HEK293 (cell line): ENCODE data around the gene MAPK8IP3.

Experiments used
- CTCF ChIA-PET: fragments of 350-600 bp; formaldehyde crosslinking; extraction: SDS; loops from one replicate; lab custom pipeline; 2021; ENCODE audit warnings: antibody characterized with exemption; lab: Yijun Ruan, JAX
- POLR2A ChIA-PET: fragments of 300-600 bp; formaldehyde crosslinking; extraction: SDS; loops from one replicate; lab custom pipeline; 2020; ENCODE audit warnings: antibody characterized with exemption, inconsistent platforms; lab: Yijun Ruan, JAX
- H3K27ac ChIP-seq: fragments of 200-500 bp; sonication (Bioruptor generic); 2 replicates; pipeline ENCODE4 v1.5.1; 2014; ENCODE audit warnings: low read depth, low read length, control low read depth, inconsistent platforms; ENCODE audit errors: extremely low read depth
- H3K36me3 ChIP-seq, 2 experiments: fragments of 200-500 bp in 1 of 2; sonication (Bioruptor generic) in 1 of 2; 1 replicate in 1 of 2; 2 replicates in 1 of 2; pipeline ENCODE4 v1.5.1; 2014 to 2017; ENCODE audit warnings: inconsistent platforms in 2 of 2, low read length in 2 of 2; ENCODE audit not compliant: control insufficient read depth in 2 of 2, insufficient read depth in 1 of 2
- H3K4me1 ChIP-seq: fragments of 200-500 bp; sonication (Bioruptor generic); 2 replicates; pipeline ENCODE4 v1.5.1; 2014; ENCODE audit warnings: mild to moderate bottlenecking, low read length, inconsistent platforms; ENCODE audit not compliant: control insufficient read depth, insufficient read depth
- H3K4me3 ChIP-seq: 2 replicates; pipeline ENCODE4 v1.5.1; 2011; ENCODE audit warnings: low read depth, mild to moderate bottlenecking, control low read depth, low read length, moderate library complexity
- H3K9me3 ChIP-seq: fragments of 200-500 bp; sonication (Bioruptor generic); 2 replicates; pipeline ENCODE4 v1.5.1; 2014; ENCODE audit warnings: low read depth, low read length, inconsistent platforms; ENCODE audit not compliant: control insufficient read depth, insufficient read depth
- INSM2 ChIP-seq: fragments of 450-650 bp; formaldehyde crosslinking; IDR thresholded peaks from 2 replicates; pipeline ENCODE4 v1.5.1; 2016; ENCODE audit warnings: missing biosample characterization, missing genetic modification characterization
- KLF16 ChIP-seq: fragments of 450-650 bp; formaldehyde crosslinking; IDR thresholded peaks from 2 replicates; pipeline ENCODE4 v1.5.1; 2017; ENCODE audit warnings: missing biosample characterization, missing genetic modification characterization
- KLF9 ChIP-seq: fragments of 450-650 bp; formaldehyde crosslinking; IDR thresholded peaks from 2 replicates; pipeline ENCODE4 v1.5.1; 2016; ENCODE audit warnings: missing biosample characterization, missing genetic modification characterization, low read depth
- PATZ1 ChIP-seq: fragments of 450-650 bp; formaldehyde crosslinking; IDR thresholded peaks from 2 replicates; pipeline ENCODE4 v1.5.1; 2016; ENCODE audit warnings: missing biosample characterization, missing genetic modification characterization
- PRDM1 ChIP-seq: fragments of 450-650 bp; formaldehyde crosslinking; IDR thresholded peaks from 2 replicates; pipeline ENCODE4; 2016; ENCODE audit warnings: missing biosample characterization, missing genetic modification characterization
- SP7 ChIP-seq: fragments of 450-650 bp; formaldehyde crosslinking; IDR thresholded peaks from 2 replicates; pipeline ENCODE4 v1.5.1; 2016; ENCODE audit warnings: missing biosample characterization, missing genetic modification characterization
- TRIM28 ChIP-seq: IDR thresholded peaks from 2 replicates; pipeline ENCODE4 v1.6.1; 2011; ENCODE audit warnings: low read length, control low read depth, borderline replicate concordance
- ZBTB7A ChIP-seq: fragments of 450-650 bp; formaldehyde crosslinking; IDR thresholded peaks from 2 replicates; pipeline ENCODE4 v1.5.1; 2016; ENCODE audit warnings: low read depth, missing biosample characterization, missing genetic modification characterization
- ZFP37 ChIP-seq: fragments of 450-650 bp; formaldehyde crosslinking; IDR thresholded peaks from 2 replicates; pipeline ENCODE4 v1.5.1; 2016; ENCODE audit warnings: missing biosample characterization, missing genetic modification characterization
- ZFP41 ChIP-seq: fragments of 450-650 bp; formaldehyde crosslinking; IDR thresholded peaks from 2 replicates; pipeline ENCODE4 v1.5.1; 2016; ENCODE audit warnings: missing biosample characterization, missing genetic modification characterization, borderline replicate concordance
- ZNF121 ChIP-seq: fragments of 450-650 bp; formaldehyde crosslinking; IDR thresholded peaks from 2 replicates; pipeline ENCODE4 v1.5.1; 2016; ENCODE audit warnings: missing biosample characterization, missing genetic modification characterization
- ZNF132 ChIP-seq: fragments of 450-650 bp; formaldehyde crosslinking; IDR thresholded peaks from 2 replicates; pipeline ENCODE4 v1.5.1; 2017; ENCODE audit warnings: missing biosample characterization, missing genetic modification characterization, borderline replicate concordance
- ZNF133 ChIP-seq: fragments of 450-650 bp; formaldehyde crosslinking; IDR thresholded peaks from 2 replicates; pipeline ENCODE4 v1.5.1; 2016; ENCODE audit warnings: missing biosample characterization, missing genetic modification characterization
- ZNF16 ChIP-seq: fragments of 450-650 bp; formaldehyde crosslinking; IDR thresholded peaks from 2 replicates; pipeline ENCODE4 v1.5.1; 2016; ENCODE audit warnings: low read depth, missing biosample characterization, missing genetic modification characterization
- ZNF211 ChIP-seq: fragments of 450-650 bp; formaldehyde crosslinking; IDR thresholded peaks from 2 replicates; pipeline ENCODE4 v1.5.1; 2016; ENCODE audit warnings: low read depth, missing biosample characterization, missing genetic modification characterization
- ZNF239 ChIP-seq: fragments of 450-650 bp; formaldehyde crosslinking; IDR thresholded peaks from 2 replicates; pipeline ENCODE4 v1.5.1; 2016; ENCODE audit warnings: missing biosample characterization, missing genetic modification characterization
- ZNF248 ChIP-seq: fragments of 450-650 bp; formaldehyde crosslinking; IDR thresholded peaks from 2 replicates; pipeline ENCODE4 v1.5.1; 2017; ENCODE audit warnings: missing biosample characterization, missing genetic modification characterization
- ZNF449 ChIP-seq: fragments of 450-650 bp; formaldehyde crosslinking; IDR thresholded peaks from 2 replicates; pipeline ENCODE4 v1.5.1; 2017; ENCODE audit warnings: missing biosample characterization, mild to moderate bottlenecking, missing genetic modification characterization, moderate library complexity
- ZNF488 ChIP-seq: fragments of 450-650 bp; formaldehyde crosslinking; IDR thresholded peaks from 2 replicates; pipeline ENCODE4 v1.5.1; 2016; ENCODE audit warnings: missing biosample characterization, missing genetic modification characterization
- ZNF510 ChIP-seq: fragments of 450-650 bp; formaldehyde crosslinking; IDR thresholded peaks from 2 replicates; pipeline ENCODE4 v1.5.1; 2018; ENCODE audit warnings: mild to moderate bottlenecking, missing genetic modification characterization, missing biosample characterization; ENCODE audit not compliant: insufficient replicate concordance
- ZNF610 ChIP-seq: fragments of 450-650 bp; formaldehyde crosslinking; IDR thresholded peaks from 2 replicates; pipeline ENCODE4 v1.5.1; 2016; ENCODE audit warnings: missing biosample characterization, missing genetic modification characterization, borderline replicate concordance
- ZNF658 ChIP-seq: fragments of 450-650 bp; formaldehyde crosslinking; IDR thresholded peaks from 2 replicates; pipeline ENCODE4; 2016; ENCODE audit warnings: missing biosample characterization, missing genetic modification characterization
- ZNF660 ChIP-seq: fragments of 450-650 bp; IDR thresholded peaks from 2 replicates; pipeline ENCODE4 v1.5.1; 2018; ENCODE audit warnings: missing biosample characterization, mild to moderate bottlenecking, missing genetic modification characterization
- ZNF785 ChIP-seq: fragments of 450-650 bp; formaldehyde crosslinking; IDR thresholded peaks from 2 replicates; pipeline ENCODE4 v1.5.1; 2016; ENCODE audit warnings: missing biosample characterization, missing genetic modification characterization
- ZNF843 ChIP-seq: fragments of 450-650 bp; formaldehyde crosslinking; IDR thresholded peaks from 2 replicates; pipeline ENCODE4 v1.5.1; 2016; ENCODE audit warnings: missing biosample characterization, missing genetic modification characterization
- TF ChIP-seq, protein P1 (sequence below): fragments of 450-650 bp; formaldehyde crosslinking; IDR thresholded peaks from 2 replicates; pipeline ENCODE4; 2016; ENCODE audit warnings: missing biosample characterization, missing genetic modification characterization
- TF ChIP-seq, protein P2 (sequence below): fragments of 450-650 bp; formaldehyde crosslinking; IDR thresholded peaks from 2 replicates; pipeline ENCODE4 v1.5.1; 2016; ENCODE audit warnings: missing biosample characterization, missing genetic modification characterization

The MAPK8IP3 gene

DNA sequence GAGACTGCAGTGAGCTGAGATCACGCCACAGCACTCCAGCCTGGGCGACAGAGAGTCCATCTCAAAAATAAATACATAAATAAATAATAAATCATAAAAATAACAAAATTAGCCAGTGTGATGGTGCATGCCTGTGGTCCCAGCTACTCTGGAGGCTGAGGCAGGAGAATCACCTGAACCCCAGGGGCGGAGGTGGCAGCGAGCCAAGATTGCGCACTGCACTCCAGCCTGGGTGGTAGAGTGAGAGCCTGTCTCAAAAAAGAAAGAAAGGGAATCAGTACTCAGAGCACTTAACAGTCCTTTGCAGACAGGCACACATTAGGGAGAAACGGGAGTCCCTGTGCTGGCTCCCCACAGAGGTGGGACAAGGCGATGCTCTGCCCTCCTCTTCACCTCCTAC lies 25.1 kb downstream of the MAPK8IP3 start (continued):
- TF ChIP-seq ZNF488 (no peak), ZNF16 (tag by site-specific recombination) (no peak), ZNF133 (tag by site-specific recombination) (no peak), ZFP41 (tag by site-specific recombination) (no peak), ZNF785 (tag by site-specific recombination) (no peak), KLF9 (tag by site-specific recombination) (no peak), ZFP37 (no peak), ZNF132 (tag by site-specific recombination) (no peak), PATZ1 (no peak)
- TF ChIP-seq, protein P1, sequence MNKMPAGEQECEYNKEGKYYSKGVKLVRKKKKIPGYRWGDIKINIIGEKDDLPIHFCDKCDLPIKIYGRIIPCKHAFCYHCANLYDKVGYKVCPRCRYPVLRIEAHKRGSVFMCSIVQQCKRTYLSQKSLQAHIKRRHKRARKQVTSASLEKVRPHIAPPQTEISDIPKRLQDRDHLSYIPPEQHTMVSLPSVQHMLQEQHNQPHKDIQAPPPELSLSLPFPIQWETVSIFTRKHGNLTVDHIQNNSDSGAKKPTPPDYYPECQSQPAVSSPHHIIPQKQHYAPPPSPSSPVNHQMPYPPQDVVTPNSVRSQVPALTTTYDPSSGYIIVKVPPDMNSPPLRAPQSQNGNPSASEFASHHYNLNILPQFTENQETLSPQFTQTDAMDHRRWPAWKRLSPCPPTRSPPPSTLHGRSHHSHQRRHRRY (tag by site-specific recombination) = no peak

DNA sequence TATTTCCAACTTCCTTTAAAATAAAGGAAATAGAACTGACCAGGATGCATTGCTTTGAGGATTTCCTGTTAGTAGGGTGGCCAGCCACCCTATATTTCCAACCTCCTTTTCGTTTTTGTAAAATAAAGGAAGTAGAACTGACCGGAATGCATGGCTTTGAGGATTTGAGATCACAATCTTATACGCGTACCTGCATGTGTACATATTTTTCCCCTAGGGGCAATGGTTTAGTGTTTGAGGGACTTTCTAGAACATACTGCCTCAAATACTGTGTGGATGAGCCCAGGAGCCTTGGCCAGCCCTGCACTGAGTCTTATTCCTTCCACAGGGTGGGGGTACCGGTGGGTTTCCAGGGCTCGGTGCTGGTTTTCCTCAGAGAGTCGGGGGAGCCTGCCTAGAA lies 25.6 kb downstream of the MAPK8IP3 start:
- CTCF ChIA-PET = no interaction called here
- POLR2A ChIA-PET = no interaction called here
- no peaks in the 10 kb centered on the region for H3K9me3 ChIP-seq
- no peak overlapping the region for H3K4me3 ChIP-seq
- no peaks in the 10 kb centered on the region for H3K4me1 ChIP-seq
- peaks cover 6 to 83% of the 10 kb centered on the region in 2 experiments; a peak in 2 of 3 replicates for H3K36me3 ChIP-seq
- TF ChIP-seq ZNF510 (tag by site-specific recombination) (no peak), SP7 (no peak), INSM2 (tag by site-specific recombination) (no peak), TRIM28 (no peak), KLF16 (no peak), ZNF610 (tag by site-specific recombination) (no peak), ZNF843 (tag by site-specific recombination) (no peak), PRDM1 (tag by site-specific recombination) (no peak), ZBTB7A (no peak), ZNF121 (tag by site-specific recombination) (no peak), ZNF211 (tag by site-specific recombination) (no peak)
- H3K27ac ChIP-seq = no peak overlapping the region

- Histone ChIP-seq H3K9me3 (no peaks in the 10 kb centered on the region), H3K4me3 (no peak overlapping the region), H3K36me3 (peaks cover 6 to 78% of the 10 kb centered on the region in 2 experiments; a peak in 2 of 3 replicates), H3K27ac (no peak overlapping the region), H3K4me1 (no peaks in the 10 kb centered on the region)
- CTCF ChIA-PET = no interaction called here
- POLR2A ChIA-PET = no interaction called here
- TF ChIP-seq ZNF658 (tag by site-specific recombination) (no peak), ZNF239 (no peak), ZNF660 (no peak), ZFP37 (no peak), ZNF248 (tag by site-specific recombination) (no peak), ZNF510 (tag by site-specific recombination) (no peak), ZNF449 (no peak), ZNF610 (tag by site-specific recombination) (no peak)
- TF ChIP-seq, protein P2, sequence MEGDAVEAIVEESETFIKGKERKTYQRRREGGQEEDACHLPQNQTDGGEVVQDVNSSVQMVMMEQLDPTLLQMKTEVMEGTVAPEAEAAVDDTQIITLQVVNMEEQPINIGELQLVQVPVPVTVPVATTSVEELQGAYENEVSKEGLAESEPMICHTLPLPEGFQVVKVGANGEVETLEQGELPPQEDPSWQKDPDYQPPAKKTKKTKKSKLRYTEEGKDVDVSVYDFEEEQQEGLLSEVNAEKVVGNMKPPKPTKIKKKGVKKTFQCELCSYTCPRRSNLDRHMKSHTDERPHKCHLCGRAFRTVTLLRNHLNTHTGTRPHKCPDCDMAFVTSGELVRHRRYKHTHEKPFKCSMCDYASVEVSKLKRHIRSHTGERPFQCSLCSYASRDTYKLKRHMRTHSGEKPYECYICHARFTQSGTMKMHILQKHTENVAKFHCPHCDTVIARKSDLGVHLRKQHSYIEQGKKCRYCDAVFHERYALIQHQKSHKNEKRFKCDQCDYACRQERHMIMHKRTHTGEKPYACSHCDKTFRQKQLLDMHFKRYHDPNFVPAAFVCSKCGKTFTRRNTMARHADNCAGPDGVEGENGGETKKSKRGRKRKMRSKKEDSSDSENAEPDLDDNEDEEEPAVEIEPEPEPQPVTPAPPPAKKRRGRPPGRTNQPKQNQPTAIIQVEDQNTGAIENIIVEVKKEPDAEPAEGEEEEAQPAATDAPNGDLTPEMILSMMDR (tag by site-specific recombination) = no peak
These were observed 26.1 kb downstream of the MAPK8IP3 start for GRCh38 chr16:1732071-1732470.
